H9 (cell line): ENCODE results near the gene MT3. TPM values are rescaled to one million over a fixed set of nuclear protein-coding genes. Genes with fewer than 3 reads are reported as not detected.

Experiments used
- DNase-seq: peaks from one replicate; pipeline ENCODE4 v3.0.0-alpha.2; 2017
- H2AFZ ChIP-seq: one replicate; pipeline ENCODE4 v1.6.1; 2013; ENCODE audit warnings: mild to moderate bottlenecking, low read length, control low read depth, moderate library complexity
- H2AK5ac ChIP-seq: 2 replicates; pipeline ENCODE4 v1.6.1; 2013; ENCODE audit warnings: low read length, control low read depth, mixed read lengths; ENCODE audit not compliant: insufficient read length
- H2BK120ac ChIP-seq: one replicate; pipeline ENCODE4 v1.6.1; 2013; ENCODE audit warnings: low read depth, mild to moderate bottlenecking, low read length, control low read depth, inconsistent platforms; ENCODE audit not compliant: poor library complexity, severe bottlenecking
- H2BK12ac ChIP-seq: 2 replicates; pipeline ENCODE4 v1.6.1; 2013; ENCODE audit warnings: low read length, control low read depth, mixed read lengths, low read depth; ENCODE audit not compliant: insufficient read length
- H2BK15ac ChIP-seq: 2 replicates; pipeline ENCODE4 v1.6.1; 2013; ENCODE audit warnings: low read depth, low read length, control low read depth
- H2BK20ac ChIP-seq: one replicate; pipeline ENCODE4 v1.6.1; 2013; ENCODE audit warnings: low read depth, mild to moderate bottlenecking, low read length, control low read depth, inconsistent platforms; ENCODE audit not compliant: poor library complexity, severe bottlenecking
- H2BK5ac ChIP-seq: 2 replicates; pipeline ENCODE4 v1.6.1; 2013; ENCODE audit warnings: low read length, control low read depth, mixed read lengths; ENCODE audit not compliant: insufficient read length
- H3K14ac ChIP-seq: 2 replicates; pipeline ENCODE4 v1.6.1; 2013; ENCODE audit warnings: low read length, control low read depth; ENCODE audit not compliant: insufficient read depth
- H3K18ac ChIP-seq: 2 replicates; pipeline ENCODE4 v1.6.1; 2013; ENCODE audit warnings: low read depth, mild to moderate bottlenecking, mixed read lengths, low read length, control low read depth; ENCODE audit not compliant: insufficient read length
- H3K23ac ChIP-seq: 2 replicates; pipeline ENCODE4 v1.6.1; 2013; ENCODE audit warnings: low read length, control low read depth, mixed read lengths, low read depth; ENCODE audit not compliant: insufficient read length
- H3K23me2 ChIP-seq: 2 replicates; pipeline ENCODE4 v1.6.1; 2013; ENCODE audit warnings: low read depth, mild to moderate bottlenecking, mixed read lengths, low read length, control low read depth; ENCODE audit not compliant: insufficient read length, poor library complexity, severe bottlenecking
- H3K27ac ChIP-seq: 2 replicates; pipeline ENCODE4 v1.5.1; 2013; ENCODE audit warnings: low read length, control low read depth, mixed read lengths, low read depth; ENCODE audit not compliant: insufficient read length
- H3K27me3 ChIP-seq: 2 replicates; pipeline ENCODE4 v1.6.1; 2013; ENCODE audit warnings: low read length, control low read depth, inconsistent platforms; ENCODE audit not compliant: insufficient read depth
- H3K4ac ChIP-seq: 2 replicates; pipeline ENCODE4 v1.6.1; 2013; ENCODE audit warnings: low read depth, mild to moderate bottlenecking, control low read depth, inconsistent platforms, low read length, moderate library complexity
- H3K4me1 ChIP-seq: 2 replicates; pipeline ENCODE4 v1.6.1; 2013; ENCODE audit warnings: low read length, control low read depth, inconsistent platforms; ENCODE audit not compliant: insufficient read depth
- H3K4me2 ChIP-seq: 2 replicates; pipeline ENCODE4 v1.6.1; 2013; ENCODE audit warnings: low read length, control low read depth, mixed read lengths; ENCODE audit not compliant: insufficient read length, insufficient read depth
- H3K56ac ChIP-seq: 2 replicates; pipeline ENCODE4 v1.6.1; 2013; ENCODE audit warnings: low read depth, mild to moderate bottlenecking, mixed read lengths, low read length, control low read depth; ENCODE audit not compliant: insufficient read length
- H3K79me1 ChIP-seq: 2 replicates; pipeline ENCODE4 v1.6.1; 2013; ENCODE audit warnings: low read depth, mild to moderate bottlenecking, moderate library complexity, low read length, control low read depth, inconsistent platforms; ENCODE audit not compliant: insufficient read depth, poor library complexity, severe bottlenecking
- H3K79me2 ChIP-seq: 2 replicates; pipeline ENCODE4 v1.6.1; 2013; ENCODE audit warnings: low read length, control low read depth, inconsistent platforms; ENCODE audit not compliant: insufficient read depth
- H3K9ac ChIP-seq: 2 replicates; pipeline ENCODE4 v1.6.1; 2013; ENCODE audit warnings: low read length, control low read depth, mixed read lengths; ENCODE audit not compliant: insufficient read length; ENCODE audit errors: extremely low read depth
- H3K9me3 ChIP-seq: one replicate; pipeline ENCODE4 v1.6.1; 2013; ENCODE audit warnings: low read depth, low read length, inconsistent platforms; ENCODE audit not compliant: control insufficient read depth
- H3T11ph ChIP-seq: one replicate; pipeline ENCODE4 v1.6.1; 2013; ENCODE audit warnings: mild to moderate bottlenecking, low read length, control low read depth, inconsistent platforms
- H4K20me1 ChIP-seq: one replicate; pipeline ENCODE4 v1.6.1; 2013; ENCODE audit not compliant: control insufficient read depth, insufficient read length, insufficient read depth
- H4K5ac ChIP-seq: 2 replicates; pipeline ENCODE4 v1.6.1; 2013; ENCODE audit warnings: low read depth, mild to moderate bottlenecking, mixed read lengths, low read length, control low read depth; ENCODE audit not compliant: insufficient read length
- H4K8ac ChIP-seq: replicated peaks from 2 replicates; pipeline ENCODE4 v1.6.1; 2013; ENCODE audit warnings: low read length, control low read depth, mixed read lengths, low read depth; ENCODE audit not compliant: insufficient read length
- H4K91ac ChIP-seq: 2 replicates; pipeline ENCODE4 v1.6.1; 2013; ENCODE audit warnings: low read depth, mild to moderate bottlenecking, moderate library complexity, mixed read lengths, low read length, control low read depth; ENCODE audit not compliant: insufficient read length
- H3K27ac Mint-ChIP-seq, 3 experiments: 2 replicates in 2 of 3; 3 replicates in 1 of 3; pipeline ENCODE4 v1.8.0; 2020 to 2021; ENCODE audit warnings: mixed read lengths in 3 of 3, mild to moderate bottlenecking in 1 of 3, moderate library complexity in 1 of 3
- H3K27me3 Mint-ChIP-seq: 2 replicates; pipeline ENCODE4 v1.8.0; 2021; ENCODE audit warnings: low read depth, mild to moderate bottlenecking, moderate library complexity, mixed read lengths
- H3K36me3 Mint-ChIP-seq, 3 experiments: 2 replicates in 2 of 3; 3 replicates in 1 of 3; pipeline ENCODE4 v1.8.0; 2020 to 2021; ENCODE audit warnings: low read depth in 3 of 3, mixed read lengths in 3 of 3; ENCODE audit not compliant: insufficient read depth in 1 of 3
- H3K4me1 Mint-ChIP-seq, 2 experiments: 2 replicates each; pipeline ENCODE4 v1.8.0; 2020; ENCODE audit warnings: mixed read lengths in 2 of 2
- H3K4me3 Mint-ChIP-seq, 2 experiments: 2 replicates in 1 of 2; 3 replicates in 1 of 2; pipeline ENCODE4 v1.8.0; 2020 to 2021; ENCODE audit warnings: mild to moderate bottlenecking in 2 of 2, mixed read lengths in 2 of 2, moderate library complexity in 1 of 2
- H3K9me3 Mint-ChIP-seq, 2 experiments: 2 replicates in 1 of 2; 3 replicates in 1 of 2; pipeline ENCODE4 v1.8.0; 2020; ENCODE audit warnings: mild to moderate bottlenecking in 2 of 2, mixed read lengths in 2 of 2, moderate library complexity in 1 of 2
- WGBS: extraction: QIAGEN DNeasy Blood & Tissue Kit; methylation state at CpG from one replicate; pipeline ENCODE4 v1.1.7; 2013; ENCODE audit warnings: missing lambda C conversion rate, low lambda C conversion rate, mixed read lengths; ENCODE audit not compliant: insufficient read length; ENCODE audit errors: extremely low coverage; 5-methylcytosine and 5-hydroxymethylcytosine counted together
- total RNA-seq: library from RNA; stranded (reverse); gene quantifications from 2 replicates; pipeline ENCODE4 v1.2.1, GENCODE V29; 2021
- TF ChIP-seq, protein P1 (sequence below): fragments of 200-600 bp; sonication (generic); conservative IDR thresholded peaks from 3 replicates; pipeline ENCODE4 v1.8.0; 2021; ENCODE audit warnings: antibody characterized with exemption, mild to moderate bottlenecking

Gene MT3
- total RNA-seq, 1 experiment from 2014 or later = not detected

- Histone ChIP-seq H3K79me1 (no peaks in the 10 kb centered on the region), H4K20me1 (no peaks in the 10 kb centered on the region), H2AK5ac (no peak overlapping the region), H3K4ac (no peak overlapping the region), H3K56ac (no peak overlapping the region), H4K91ac (no peak overlapping the region), H4K8ac (no peak overlapping the region), H3K27ac (no peak overlapping the region), H3K9me3 (no peaks in the 10 kb centered on the region), H3K23ac (no peak overlapping the region), H4K5ac (no peak overlapping the region), H2AFZ (no peak overlapping the region), H2BK120ac (no peak overlapping the region), H3K9ac (no peak overlapping the region), H2BK12ac (no peak overlapping the region), H3K18ac (no peak overlapping the region), H3K27me3 (peaks cover 92% of the 10 kb centered on the region), H3K23me2 (peaks cover 6% of the 10 kb centered on the region), H2BK15ac (no peak overlapping the region), H3K4me1 (no peaks in the 10 kb centered on the region), H3T11ph (no peak overlapping the region), H2BK20ac (no peak overlapping the region), H3K79me2 (no peaks in the 10 kb centered on the region), H3K4me2 (no peak overlapping the region), H3K14ac (no peak overlapping the region), H2BK5ac (no peak overlapping the region)
- TF ChIP-seq, protein P1, sequence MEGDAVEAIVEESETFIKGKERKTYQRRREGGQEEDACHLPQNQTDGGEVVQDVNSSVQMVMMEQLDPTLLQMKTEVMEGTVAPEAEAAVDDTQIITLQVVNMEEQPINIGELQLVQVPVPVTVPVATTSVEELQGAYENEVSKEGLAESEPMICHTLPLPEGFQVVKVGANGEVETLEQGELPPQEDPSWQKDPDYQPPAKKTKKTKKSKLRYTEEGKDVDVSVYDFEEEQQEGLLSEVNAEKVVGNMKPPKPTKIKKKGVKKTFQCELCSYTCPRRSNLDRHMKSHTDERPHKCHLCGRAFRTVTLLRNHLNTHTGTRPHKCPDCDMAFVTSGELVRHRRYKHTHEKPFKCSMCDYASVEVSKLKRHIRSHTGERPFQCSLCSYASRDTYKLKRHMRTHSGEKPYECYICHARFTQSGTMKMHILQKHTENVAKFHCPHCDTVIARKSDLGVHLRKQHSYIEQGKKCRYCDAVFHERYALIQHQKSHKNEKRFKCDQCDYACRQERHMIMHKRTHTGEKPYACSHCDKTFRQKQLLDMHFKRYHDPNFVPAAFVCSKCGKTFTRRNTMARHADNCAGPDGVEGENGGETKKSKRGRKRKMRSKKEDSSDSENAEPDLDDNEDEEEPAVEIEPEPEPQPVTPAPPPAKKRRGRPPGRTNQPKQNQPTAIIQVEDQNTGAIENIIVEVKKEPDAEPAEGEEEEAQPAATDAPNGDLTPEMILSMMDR = no peak
- Mint-ChIP-seq H3K4me3 (no peak overlapping the region), H3K27ac (peak overlapping the region in 1 of 3 experiments; percentile 48; a peak in 1 of 7 replicates), H3K9me3 (peaks cover 0 to 5% of the 10 kb centered on the region in 2 experiments; a peak in 2 of 5 replicates), H3K27me3 (peaks cover 99% of the 10 kb centered on the region), H3K4me1 (peaks cover 23 to 41% of the 10 kb centered on the region in 2 experiments), H3K36me3 (no peaks in the 10 kb centered on the region; a peak in 1 of 7 replicates)
- no peak for DNase-seq
- no CpG with 5 or more reads among the region's 1 CpG for WGBS
Measured at GRCh38 chr16:56639045-56639444, 49.7 kb downstream of the MT3 start.
